ENCODE data around the gene UBE2QL1.

Gene UBE2QL1

DNA sequence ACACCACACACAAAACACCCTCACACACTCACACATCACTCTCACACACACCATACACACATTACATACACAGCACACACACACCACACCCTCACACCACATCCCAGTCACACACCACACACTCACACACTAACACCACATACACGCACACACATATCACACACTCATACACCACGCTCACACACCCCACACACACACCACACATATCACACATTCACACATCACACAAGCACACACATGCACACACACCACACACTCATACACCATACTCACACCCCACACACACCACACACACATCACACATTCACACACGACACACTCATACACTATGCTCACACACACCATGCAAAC lies 543 bp upstream of the UBE2QL1 start:
- no peaks in the 10 kb centered on the region for H3K9me3 ChIP-seq (ENCODE audit: control insufficient read depth, insufficient read depth, low read depth, low read length)
- no peaks in the 10 kb centered on the region for H3K36me3 ChIP-seq (ENCODE audit: control insufficient read depth in 2 of 2, insufficient read depth in 1 of 2, low read length in 2 of 2)
- H3K4me1 ChIP-seq (ENCODE audit: control insufficient read depth, insufficient read depth, low read length) = no peaks in the 10 kb centered on the region
- H3K27ac ChIP-seq (ENCODE audit: extremely low read depth, low read depth, low read length) = no peak overlapping the region
- POLR2A ChIA-PET = interaction anchor here (1.2 kb wide), 2 partner anchors 9 to 11 kb away, joined by 4 read pairs; no protein-coding TSS in a partner anchor
- CTCF ChIA-PET = interaction anchor here (0.5 kb wide), 1 partner anchor 84 kb away, joined by 4 read pairs; no protein-coding TSS in a partner anchor
- no peak overlapping the region for H3K4me3 ChIP-seq (ENCODE audit: low read depth, low read length)
- TF ChIP-seq OSR2 (tag by site-specific recombination; IDR thresholded peaks at IDR 0.05) (no peak), OVOL3 (tag by site-specific recombination; IDR thresholded peaks at IDR 0.05) (peak; percentile 16; the same call in 1 of the 2 replicates), ZNF610 (tag by site-specific recombination; IDR thresholded peaks at IDR 0.05; ENCODE audit: borderline replicate concordance) (no peak), ZNF202 (tag by site-specific recombination; IDR thresholded peaks at IDR 0.05; ENCODE audit: borderline replicate concordance) (peak; percentile 70; the same call in 1 of the 2 replicates), ZNF660 (tag by site-specific recombination; IDR thresholded peaks at IDR 0.05) (no peak), ZNF544 (tag by site-specific recombination; IDR thresholded peaks at IDR 0.05) (no peak; the same call in 1 of the 2 replicates), ZNF19 (tag by site-specific recombination; IDR thresholded peaks at IDR 0.05; ENCODE audit: low read depth) (no peak), ZNF473 (tag by site-specific recombination; IDR thresholded peaks at IDR 0.05) (peak; percentile 96), ZNF391 (tag by site-specific recombination; IDR thresholded peaks at IDR 0.05; ENCODE audit: borderline replicate concordance, low read depth) (0 out of 2 replicates have a peak, but pooled peaks have one; percentile 14), GLIS1 (tag by site-specific recombination; IDR thresholded peaks at IDR 0.05) (no peak), ZNF521 (tag by site-specific recombination; IDR thresholded peaks at IDR 0.05) (peak; percentile 99), MEIS1 (CRISPR knock-in tag; IDR thresholded peaks at IDR 0.05; ENCODE audit: borderline replicate concordance) (no peak), SP7 (tag by site-specific recombination; IDR thresholded peaks at IDR 0.05) (no peak), ZNF16 (tag by site-specific recombination; IDR thresholded peaks at IDR 0.05; ENCODE audit: low read depth) (no peak), ZNF157 (tag by site-specific recombination; IDR thresholded peaks at IDR 0.05) (peak; percentile 13), ZFP3 (tag by site-specific recombination; IDR thresholded peaks at IDR 0.05; ENCODE audit: low read depth) (no peak), HOXD13 (CRISPR knock-in tag; IDR thresholded peaks at IDR 0.05; ENCODE audit: borderline replicate concordance) (no peak), MYNN (tag by site-specific recombination; IDR thresholded peaks at IDR 0.05; ENCODE audit: borderline replicate concordance) (no peak), ZNF658 (tag by site-specific recombination; IDR thresholded peaks at IDR 0.05) (no peak), ZNF561 (tag by site-specific recombination; IDR thresholded peaks at IDR 0.05; ENCODE audit: borderline replicate concordance) (no peak), ZNF626 (tag by site-specific recombination; IDR thresholded peaks at IDR 0.05) (no peak)
- TF ChIP-seq, protein P1, sequence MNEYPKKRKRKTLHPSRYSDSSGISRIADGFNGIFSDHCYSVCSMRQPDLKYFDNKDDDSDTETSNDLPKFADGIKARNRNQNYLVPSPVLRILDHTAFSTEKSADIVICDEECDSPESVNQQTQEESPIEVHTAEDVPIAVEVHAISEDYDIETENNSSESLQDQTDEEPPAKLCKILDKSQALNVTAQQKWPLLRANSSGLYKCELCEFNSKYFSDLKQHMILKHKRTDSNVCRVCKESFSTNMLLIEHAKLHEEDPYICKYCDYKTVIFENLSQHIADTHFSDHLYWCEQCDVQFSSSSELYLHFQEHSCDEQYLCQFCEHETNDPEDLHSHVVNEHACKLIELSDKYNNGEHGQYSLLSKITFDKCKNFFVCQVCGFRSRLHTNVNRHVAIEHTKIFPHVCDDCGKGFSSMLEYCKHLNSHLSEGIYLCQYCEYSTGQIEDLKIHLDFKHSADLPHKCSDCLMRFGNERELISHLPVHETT (tag by site-specific recombination; IDR thresholded peaks at IDR 0.05) = no peak
- TF ChIP-seq, protein P2, sequence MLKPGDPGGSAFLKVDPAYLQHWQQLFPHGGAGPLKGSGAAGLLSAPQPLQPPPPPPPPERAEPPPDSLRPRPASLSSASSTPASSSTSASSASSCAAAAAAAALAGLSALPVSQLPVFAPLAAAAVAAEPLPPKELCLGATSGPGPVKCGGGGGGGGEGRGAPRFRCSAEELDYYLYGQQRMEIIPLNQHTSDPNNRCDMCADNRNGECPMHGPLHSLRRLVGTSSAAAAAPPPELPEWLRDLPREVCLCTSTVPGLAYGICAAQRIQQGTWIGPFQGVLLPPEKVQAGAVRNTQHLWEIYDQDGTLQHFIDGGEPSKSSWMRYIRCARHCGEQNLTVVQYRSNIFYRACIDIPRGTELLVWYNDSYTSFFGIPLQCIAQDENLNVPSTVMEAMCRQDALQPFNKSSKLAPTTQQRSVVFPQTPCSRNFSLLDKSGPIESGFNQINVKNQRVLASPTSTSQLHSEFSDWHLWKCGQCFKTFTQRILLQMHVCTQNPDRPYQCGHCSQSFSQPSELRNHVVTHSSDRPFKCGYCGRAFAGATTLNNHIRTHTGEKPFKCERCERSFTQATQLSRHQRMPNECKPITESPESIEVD (tag by site-specific recombination; IDR thresholded peaks at IDR 0.05) = no peak
- TF ChIP-seq, protein P3, sequence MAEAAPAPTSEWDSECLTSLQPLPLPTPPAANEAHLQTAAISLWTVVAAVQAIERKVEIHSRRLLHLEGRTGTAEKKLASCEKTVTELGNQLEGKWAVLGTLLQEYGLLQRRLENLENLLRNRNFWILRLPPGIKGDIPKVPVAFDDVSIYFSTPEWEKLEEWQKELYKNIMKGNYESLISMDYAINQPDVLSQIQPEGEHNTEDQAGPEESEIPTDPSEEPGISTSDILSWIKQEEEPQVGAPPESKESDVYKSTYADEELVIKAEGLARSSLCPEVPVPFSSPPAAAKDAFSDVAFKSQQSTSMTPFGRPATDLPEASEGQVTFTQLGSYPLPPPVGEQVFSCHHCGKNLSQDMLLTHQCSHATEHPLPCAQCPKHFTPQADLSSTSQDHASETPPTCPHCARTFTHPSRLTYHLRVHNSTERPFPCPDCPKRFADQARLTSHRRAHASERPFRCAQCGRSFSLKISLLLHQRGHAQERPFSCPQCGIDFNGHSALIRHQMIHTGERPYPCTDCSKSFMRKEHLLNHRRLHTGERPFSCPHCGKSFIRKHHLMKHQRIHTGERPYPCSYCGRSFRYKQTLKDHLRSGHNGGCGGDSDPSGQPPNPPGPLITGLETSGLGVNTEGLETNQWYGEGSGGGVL (tag by site-specific recombination; IDR thresholded peaks at IDR 0.05) = peak; percentile 51; the same call in 1 of the 2 replicates
- TF ChIP-seq, protein P4, sequence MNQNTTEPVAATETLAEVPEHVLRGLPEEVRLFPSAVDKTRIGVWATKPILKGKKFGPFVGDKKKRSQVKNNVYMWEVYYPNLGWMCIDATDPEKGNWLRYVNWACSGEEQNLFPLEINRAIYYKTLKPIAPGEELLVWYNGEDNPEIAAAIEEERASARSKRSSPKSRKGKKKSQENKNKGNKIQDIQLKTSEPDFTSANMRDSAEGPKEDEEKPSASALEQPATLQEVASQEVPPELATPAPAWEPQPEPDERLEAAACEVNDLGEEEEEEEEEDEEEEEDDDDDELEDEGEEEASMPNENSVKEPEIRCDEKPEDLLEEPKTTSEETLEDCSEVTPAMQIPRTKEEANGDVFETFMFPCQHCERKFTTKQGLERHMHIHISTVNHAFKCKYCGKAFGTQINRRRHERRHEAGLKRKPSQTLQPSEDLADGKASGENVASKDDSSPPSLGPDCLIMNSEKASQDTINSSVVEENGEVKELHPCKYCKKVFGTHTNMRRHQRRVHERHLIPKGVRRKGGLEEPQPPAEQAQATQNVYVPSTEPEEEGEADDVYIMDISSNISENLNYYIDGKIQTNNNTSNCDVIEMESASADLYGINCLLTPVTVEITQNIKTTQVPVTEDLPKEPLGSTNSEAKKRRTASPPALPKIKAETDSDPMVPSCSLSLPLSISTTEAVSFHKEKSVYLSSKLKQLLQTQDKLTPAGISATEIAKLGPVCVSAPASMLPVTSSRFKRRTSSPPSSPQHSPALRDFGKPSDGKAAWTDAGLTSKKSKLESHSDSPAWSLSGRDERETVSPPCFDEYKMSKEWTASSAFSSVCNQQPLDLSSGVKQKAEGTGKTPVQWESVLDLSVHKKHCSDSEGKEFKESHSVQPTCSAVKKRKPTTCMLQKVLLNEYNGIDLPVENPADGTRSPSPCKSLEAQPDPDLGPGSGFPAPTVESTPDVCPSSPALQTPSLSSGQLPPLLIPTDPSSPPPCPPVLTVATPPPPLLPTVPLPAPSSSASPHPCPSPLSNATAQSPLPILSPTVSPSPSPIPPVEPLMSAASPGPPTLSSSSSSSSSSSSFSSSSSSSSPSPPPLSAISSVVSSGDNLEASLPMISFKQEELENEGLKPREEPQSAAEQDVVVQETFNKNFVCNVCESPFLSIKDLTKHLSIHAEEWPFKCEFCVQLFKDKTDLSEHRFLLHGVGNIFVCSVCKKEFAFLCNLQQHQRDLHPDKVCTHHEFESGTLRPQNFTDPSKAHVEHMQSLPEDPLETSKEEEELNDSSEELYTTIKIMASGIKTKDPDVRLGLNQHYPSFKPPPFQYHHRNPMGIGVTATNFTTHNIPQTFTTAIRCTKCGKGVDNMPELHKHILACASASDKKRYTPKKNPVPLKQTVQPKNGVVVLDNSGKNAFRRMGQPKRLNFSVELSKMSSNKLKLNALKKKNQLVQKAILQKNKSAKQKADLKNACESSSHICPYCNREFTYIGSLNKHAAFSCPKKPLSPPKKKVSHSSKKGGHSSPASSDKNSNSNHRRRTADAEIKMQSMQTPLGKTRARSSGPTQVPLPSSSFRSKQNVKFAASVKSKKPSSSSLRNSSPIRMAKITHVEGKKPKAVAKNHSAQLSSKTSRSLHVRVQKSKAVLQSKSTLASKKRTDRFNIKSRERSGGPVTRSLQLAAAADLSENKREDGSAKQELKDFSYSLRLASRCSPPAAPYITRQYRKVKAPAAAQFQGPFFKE (tag by site-specific recombination; IDR thresholded peaks at IDR 0.05; ENCODE audit: borderline replicate concordance) = peak; percentile 90
- TF ChIP-seq, protein P5, sequence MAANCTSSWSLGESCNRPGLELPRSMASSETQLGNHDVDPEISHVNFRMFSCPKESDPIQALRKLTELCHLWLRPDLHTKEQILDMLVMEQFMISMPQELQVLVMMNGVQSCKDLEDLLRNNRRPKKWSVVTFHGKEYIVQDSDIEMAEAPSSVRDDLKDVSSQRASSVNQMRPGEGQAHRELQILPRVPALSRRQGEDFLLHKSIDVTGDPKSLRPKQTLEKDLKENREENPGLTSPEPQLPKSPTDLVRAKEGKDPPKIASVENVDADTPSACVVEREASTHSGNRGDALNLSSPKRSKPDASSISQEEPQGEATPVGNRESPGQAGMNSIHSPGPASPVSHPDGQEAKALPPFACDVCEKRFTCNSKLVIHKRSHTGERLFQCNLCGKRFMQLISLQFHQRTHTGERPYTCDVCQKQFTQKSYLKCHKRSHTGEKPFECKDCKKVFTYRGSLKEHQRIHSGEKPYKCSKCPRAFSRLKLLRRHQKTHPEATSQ (tag by site-specific recombination; IDR thresholded peaks at IDR 0.05) = no peak

Measured in HEK293 (cell line).